ENCODE data around the gene MSANTD2.

DNA sequence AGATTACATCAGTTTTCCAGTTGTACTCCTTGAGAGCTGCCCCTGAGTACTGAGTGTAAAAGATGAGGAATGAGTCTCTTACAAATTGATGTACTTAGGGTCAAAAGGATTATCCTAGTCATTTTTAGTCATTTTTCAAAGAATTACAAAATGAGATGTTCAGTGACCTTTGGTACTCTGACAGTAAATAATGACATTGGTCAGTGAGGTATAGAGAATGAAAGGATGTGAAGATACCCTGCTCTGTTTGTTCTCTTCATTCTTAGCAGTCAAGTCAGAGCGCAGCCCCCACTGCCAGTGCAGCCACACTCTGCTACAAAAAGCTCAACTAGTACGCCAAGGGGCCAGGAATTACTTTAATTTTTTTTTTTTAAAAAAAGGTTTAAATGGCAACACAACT is 34.0 kb downstream of the MSANTD2 start:
- TF ChIP-seq FOXM1 (IDR thresholded peaks at IDR 0.05; ENCODE audit: borderline replicate concordance, low read depth) (no peak), YY1 (IDR thresholded peaks at IDR 0.05; ENCODE audit: low read depth) (no peak), EP300 (IDR thresholded peaks at IDR 0.05; ENCODE audit: borderline replicate concordance) (no peak), TAF1 (IDR thresholded peaks at IDR 0.05; ENCODE audit: low read depth) (no peak), MAX (IDR thresholded peaks at IDR 0.05) (no peak), TCF12 (IDR thresholded peaks at IDR 0.05; ENCODE audit: low read depth) (no peak), CREB1 (IDR thresholded peaks at IDR 0.05; ENCODE audit: low read depth) (no peak), RAD21 (IDR thresholded peaks at IDR 0.05; ENCODE audit: low read depth) (no peak), USF1 (IDR thresholded peaks at IDR 0.05) (no peak), ZBTB7A (IDR thresholded peaks at IDR 0.05; ENCODE audit: low read depth) (no peak), CEBPB (IDR thresholded peaks at IDR 0.05) (no peak), TEAD4 (IDR thresholded peaks at IDR 0.05) (no peak)
